Purkinje cell (primary cell): Measurements from ENCODE around the gene TAF11L6. TPM values are rescaled to one million over a fixed set of nuclear protein-coding genes. Genes with fewer than 3 reads are reported as not detected.

Experiments
- polyA plus RNA-seq: library from polyadenylated mRNA; unstranded; fragments of >200 nt; fragmentation: Nextera tagmentation; gene quantifications from 2 replicates; pipeline ENCODE4 v1.2.1, GENCODE V29; 2014

TAF11L6 gene
- polyA plus RNA-seq: not detected in 2 replicates

DNA sequence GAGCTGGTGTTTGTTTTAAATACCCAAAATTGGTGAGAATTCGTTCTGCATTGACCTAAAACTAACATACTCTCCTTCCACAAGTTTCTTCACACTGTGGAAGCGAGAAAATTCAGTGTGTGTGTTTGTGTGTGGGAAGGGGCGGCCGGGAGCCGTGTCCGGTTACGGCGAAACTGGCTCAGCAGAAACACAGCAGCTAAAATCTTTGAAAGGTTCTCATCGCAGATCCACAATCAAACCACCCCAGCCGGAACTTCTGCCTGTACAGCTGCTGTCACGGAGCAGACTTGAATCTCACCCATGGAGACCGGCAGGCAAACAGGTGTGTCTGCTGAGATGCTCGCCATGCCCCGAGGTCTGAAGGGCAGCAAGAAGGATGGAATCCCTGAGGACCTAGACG, at the start of gene TAF11L6:
Gene TAF11L6 (plus strand): TSS at position 301 of the 400 bp plus-strand sequence.

DNA sequence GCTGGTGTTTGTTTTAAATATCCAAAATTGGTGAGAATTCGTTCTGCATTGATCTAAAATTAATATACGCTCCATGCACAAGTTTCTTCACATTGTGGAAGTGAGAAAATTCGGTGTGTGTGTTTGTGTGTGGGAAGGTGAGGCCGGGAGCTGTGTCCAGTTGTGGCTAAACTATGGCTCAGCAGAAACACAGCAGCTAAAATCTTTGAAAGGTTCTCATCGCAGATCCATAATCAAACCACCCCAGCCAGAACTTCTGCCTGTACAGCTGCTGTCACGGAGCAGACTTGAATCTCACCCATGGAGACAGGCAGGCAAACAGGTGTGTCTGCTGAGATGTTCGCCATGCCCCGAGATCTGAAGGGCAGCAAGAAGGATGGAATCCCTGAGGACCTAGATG, 30.5 kb upstream of the TAF11L6 start, which contains the start of gene TAF11L2:
Gene TAF11L2 (plus strand): TSS at position 301 of the 400 bp plus-strand sequence.

DNA sequence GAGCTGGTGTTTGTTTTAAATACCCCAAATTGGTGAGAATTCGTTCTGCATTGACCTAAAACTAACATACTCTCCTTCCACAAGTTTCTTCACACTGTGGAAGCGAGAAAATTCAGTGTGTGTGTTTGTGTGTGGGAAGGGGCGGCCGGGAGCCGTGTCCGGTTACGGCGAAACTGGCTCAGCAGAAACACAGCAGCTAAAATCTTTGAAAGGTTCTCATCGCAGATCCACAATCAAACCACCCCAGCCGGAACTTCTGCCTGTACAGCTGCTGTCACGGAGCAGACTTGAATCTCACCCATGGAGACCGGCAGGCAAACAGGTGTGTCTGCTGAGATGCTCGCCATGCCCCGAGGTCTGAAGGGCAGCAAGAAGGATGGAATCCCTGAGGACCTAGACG, 10.4 kb upstream of the TAF11L6 start, which contains the start of gene TAF11L3:
Gene TAF11L3 (plus strand): TSS at position 301 of the 400 bp plus-strand sequence.

DNA sequence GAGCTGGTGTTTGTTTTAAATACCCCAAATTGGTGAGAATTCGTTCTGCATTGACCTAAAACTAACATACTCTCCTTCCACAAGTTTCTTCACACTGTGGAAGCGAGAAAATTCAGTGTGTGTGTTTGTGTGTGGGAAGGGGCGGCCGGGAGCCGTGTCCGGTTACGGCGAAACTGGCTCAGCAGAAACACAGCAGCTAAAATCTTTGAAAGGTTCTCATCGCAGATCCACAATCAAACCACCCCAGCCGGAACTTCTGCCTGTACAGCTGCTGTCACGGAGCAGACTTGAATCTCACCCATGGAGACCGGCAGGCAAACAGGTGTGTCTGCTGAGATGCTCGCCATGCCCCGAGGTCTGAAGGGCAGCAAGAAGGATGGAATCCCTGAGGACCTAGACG, 7.0 kb upstream of the TAF11L6 start, which contains the start of gene TAF11L4:
Gene TAF11L4 (plus strand): TSS at position 301 of the 400 bp plus-strand sequence.

DNA sequence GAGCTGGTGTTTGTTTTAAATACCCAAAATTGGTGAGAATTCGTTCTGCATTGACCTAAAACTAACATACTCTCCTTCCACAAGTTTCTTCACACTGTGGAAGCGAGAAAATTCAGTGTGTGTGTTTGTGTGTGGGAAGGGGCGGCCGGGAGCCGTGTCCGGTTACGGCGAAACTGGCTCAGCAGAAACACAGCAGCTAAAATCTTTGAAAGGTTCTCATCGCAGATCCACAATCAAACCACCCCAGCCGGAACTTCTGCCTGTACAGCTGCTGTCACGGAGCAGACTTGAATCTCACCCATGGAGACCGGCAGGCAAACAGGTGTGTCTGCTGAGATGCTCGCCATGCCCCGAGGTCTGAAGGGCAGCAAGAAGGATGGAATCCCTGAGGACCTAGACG, 3.5 kb upstream of the TAF11L6 start, which contains the start of gene TAF11L5:
Gene TAF11L5 (plus strand): TSS at position 301 of the 400 bp plus-strand sequence.

Other genes starting within 250 kb of the TAF11L6 start
- gene TAF11L2, start 30.4 kb upstream of the TAF11L6 start, polyA plus RNA-seq: not detected in 2 replicates
- gene TAF11L3, start 10.3 kb upstream of the TAF11L6 start, polyA plus RNA-seq: not detected in 2 replicates
- not detected in 2 replicates for gene TAF11L4, start 6.9 kb upstream of the TAF11L6 start, polyA plus RNA-seq
- gene TAF11L5, start 3.4 kb upstream of the TAF11L6 start, polyA plus RNA-seq: not detected in 2 replicates
- not detected in 2 replicates for gene TAF11L7, start 57.1 kb downstream of the TAF11L6 start, polyA plus RNA-seq
- not detected in 2 replicates for gene TAF11L8, start 62.3 kb downstream of the TAF11L6 start, polyA plus RNA-seq
- gene TAF11L9, start 65.7 kb downstream of the TAF11L6 start, polyA plus RNA-seq: not detected in 2 replicates
- not detected in 2 replicates for gene TAF11L10, start 69.2 kb downstream of the TAF11L6 start, polyA plus RNA-seq
- gene TAF11L11, start 75.5 kb downstream of the TAF11L6 start, polyA plus RNA-seq: not detected in 2 replicates
- gene TAF11L12, start 81.7 kb downstream of the TAF11L6 start, polyA plus RNA-seq: not detected in 2 replicates
- gene TAF11L13, start 103.4 kb downstream of the TAF11L6 start, polyA plus RNA-seq: not detected in 2 replicates
- not detected in 2 replicates for gene TAF11L14, start 105.8 kb downstream of the TAF11L6 start, polyA plus RNA-seq